ENCODE results near the gene TMEM117.
A peak's percentile ranks its signal among the peaks of the same experiment; 100 is the strongest.
"Not testable (repeated sequence)": the region's sequence is repeated elsewhere in the genome, so short reads cannot be mapped to it uniquely, and the experiment has no call there.

Gene TMEM117

DNA sequence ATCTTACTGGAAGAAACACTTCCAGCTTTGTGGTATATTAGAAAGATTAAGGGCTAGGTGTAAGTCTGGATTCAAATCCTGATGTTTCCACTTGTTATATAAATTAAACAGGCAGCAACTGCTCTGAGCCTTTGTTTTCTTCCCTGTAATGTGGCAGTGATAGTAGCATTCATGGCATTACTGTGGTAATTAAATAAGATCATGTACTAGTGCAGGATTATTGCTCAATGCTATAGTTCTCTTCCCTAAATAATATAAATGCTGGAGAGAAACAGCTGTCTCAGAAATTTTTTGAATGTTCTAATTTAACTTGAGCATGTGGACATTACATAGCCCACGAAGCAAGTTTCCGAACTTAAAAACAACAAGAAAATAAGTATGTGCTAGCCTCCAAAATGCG is 5.4 kb downstream of the TMEM117 start:
- no peak for DNase-seq

DNA sequence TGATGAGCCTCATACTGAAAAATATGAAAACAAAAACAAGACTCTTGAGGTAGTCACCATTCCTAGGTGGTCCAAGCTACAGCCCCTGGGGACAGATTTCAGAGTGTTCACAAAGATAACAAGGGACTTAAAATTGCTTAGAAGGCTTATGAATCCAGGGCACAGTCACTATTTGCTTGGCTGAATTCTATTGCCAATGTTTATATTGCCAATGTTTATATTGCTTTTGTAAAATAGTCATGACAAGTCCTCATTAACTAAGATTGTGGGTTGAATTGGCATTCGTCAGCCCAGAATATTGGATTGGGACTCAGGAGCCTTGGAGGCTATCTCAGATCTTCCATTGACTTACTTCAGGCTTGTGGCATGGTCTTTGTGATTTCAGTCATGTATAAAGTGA is 6.4 kb downstream of the TMEM117 start:
- DNase-seq = no peak

DNA sequence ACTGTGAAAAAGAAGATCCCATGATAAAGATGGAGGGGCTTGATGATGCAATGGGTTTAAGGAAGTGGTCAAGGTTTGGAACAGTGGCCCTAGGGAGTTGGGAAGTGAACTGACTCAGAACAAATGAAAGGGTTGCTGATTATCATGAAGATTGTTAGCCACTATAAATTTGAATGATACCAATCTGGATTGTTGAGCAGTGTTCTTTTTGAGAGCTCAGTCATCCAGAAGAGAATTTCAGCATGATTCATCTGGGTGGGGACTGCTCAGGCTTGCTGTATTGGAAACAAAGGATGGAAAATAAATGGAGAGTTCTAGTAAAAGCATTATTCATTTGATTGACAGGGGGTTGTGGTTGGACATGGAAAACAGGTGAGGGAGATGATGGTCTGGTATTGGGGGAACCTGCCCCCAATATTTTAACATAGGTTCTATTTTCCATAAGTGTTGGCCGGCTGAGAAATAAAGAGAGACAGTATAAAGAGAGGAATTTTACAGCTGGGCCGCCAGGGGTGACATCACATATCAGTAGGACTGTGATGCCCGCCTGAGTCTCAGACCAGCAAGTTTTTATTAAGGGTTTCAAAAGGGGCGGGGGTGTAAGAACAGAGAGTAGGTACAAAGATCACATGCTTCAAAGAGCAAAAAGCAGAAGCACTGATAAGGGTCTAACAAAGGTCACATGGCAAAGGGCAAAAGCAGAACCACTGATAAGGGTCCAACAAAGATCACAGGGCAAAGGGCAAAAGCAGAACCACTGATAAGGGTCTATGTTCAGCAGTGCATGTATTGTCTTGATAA is 11.7 kb downstream of the TMEM117 start:
- DNase-seq = not testable (repeated sequence)

DNA sequence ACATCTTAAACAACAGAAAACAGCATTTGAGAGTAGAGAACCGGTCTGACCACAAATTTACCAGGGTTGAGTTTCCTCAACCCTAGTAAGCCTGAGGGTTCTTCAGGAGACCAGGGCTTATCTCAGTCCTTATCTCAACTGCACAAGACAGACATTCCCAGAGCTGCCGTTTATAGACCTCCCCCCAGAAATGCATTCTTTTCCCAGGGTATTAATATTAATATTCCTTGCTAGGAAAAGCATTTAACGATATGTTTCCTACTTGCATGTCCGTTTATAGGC is 12.3 kb downstream of the TMEM117 start:
- no peak for DNase-seq

DNA sequence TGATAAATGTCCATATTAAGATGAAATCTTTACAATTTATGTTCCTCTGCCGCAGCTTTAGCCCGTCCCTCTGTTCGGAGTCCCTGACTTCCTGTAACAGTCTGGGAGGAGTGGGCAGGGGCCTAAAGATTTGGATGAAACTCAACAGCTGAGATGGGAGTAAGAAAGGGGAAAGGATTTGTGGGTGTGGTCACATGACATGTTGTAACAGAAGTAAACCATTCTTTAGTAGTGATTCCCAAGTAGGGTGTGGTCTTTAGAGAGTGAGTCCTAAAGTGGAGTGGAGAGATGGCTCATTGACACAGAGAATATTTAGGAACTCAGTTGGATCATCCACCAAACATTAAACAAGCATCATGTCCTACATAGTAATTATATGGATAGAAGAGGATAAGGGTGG is 12.9 kb downstream of the TMEM117 start:
- DNase-seq = no peak

DNA sequence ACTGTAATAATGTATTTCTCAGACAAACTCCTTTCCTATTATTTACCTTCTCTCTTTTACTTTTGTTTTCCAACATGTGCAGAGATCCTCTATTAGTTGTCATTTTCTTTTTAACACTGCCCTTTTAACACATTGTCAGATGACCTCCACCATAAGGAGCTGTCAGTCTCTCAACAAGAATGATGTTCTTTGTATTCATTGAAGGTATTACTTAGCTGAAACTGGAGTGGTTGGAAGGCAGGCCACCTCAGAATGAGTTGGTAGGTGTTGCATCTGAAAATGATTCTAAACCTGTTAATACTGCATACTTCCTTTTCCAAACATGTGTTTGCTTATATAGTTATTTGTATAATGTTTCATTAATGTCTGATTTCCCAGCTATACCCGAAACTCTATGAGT is 16.9 kb downstream of the TMEM117 start:
- no peak for DNase-seq

DNA sequence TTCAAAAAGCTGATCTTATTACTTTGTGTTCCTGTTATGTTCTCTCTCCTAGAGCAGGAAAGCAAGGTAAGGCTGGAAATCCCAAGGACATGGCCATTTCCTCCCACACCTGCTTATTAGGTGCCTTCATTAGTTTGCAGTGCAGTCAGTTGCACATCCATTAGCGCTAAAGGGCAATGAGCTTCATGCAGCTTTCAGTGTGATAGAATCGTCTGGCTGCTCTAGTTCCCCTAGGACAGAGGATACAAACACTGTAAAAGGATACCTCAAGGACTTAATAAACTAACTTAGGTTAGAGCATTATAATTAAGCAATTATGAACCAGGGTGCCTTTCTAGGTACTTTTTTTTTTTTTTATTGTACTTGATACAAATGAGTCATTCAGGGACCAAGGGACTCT is 21.1 kb downstream of the TMEM117 start:
- DNase-seq = no peak

DNA sequence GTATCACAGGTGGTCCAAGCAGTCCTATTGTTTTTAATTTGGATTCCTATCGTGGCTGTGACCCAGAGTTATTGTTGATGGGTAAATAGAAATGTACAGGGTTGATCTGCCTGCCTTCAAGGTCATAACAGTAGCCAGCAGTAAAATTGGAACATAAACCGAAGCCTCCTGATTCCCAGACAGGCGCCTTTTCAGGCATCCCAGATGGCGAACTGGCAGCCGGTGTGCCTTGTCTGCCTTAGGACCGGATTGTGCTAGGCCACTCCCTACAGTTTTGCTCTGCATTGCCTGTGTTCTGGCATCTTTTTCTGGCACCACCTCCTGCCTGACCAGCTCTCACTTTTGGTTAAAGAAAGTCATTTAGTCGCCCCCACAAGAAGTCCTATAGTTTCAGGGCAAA is 22.2 kb downstream of the TMEM117 start:
- DNase-seq = no peak

DNA sequence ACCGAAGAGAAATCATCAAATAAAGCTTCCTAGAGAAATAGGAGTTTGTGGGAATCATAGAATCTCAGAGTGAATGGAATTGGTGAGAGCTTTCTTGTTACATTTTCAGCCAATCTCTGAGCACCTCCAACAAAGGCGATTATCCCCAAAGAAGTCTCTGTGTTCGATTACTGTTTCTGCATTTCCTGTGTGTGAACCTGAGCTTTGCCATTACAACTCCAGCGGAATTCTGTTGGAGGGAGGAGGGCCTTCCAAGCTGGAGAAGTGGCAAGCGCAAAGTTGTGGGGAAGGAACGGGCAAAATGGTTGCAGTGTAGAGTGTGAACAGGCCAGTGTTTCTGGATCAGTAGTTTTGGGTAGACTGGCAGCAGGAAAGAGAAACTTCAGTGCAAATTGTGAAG is 23.1 kb downstream of the TMEM117 start:
- no peak for DNase-seq

DNA sequence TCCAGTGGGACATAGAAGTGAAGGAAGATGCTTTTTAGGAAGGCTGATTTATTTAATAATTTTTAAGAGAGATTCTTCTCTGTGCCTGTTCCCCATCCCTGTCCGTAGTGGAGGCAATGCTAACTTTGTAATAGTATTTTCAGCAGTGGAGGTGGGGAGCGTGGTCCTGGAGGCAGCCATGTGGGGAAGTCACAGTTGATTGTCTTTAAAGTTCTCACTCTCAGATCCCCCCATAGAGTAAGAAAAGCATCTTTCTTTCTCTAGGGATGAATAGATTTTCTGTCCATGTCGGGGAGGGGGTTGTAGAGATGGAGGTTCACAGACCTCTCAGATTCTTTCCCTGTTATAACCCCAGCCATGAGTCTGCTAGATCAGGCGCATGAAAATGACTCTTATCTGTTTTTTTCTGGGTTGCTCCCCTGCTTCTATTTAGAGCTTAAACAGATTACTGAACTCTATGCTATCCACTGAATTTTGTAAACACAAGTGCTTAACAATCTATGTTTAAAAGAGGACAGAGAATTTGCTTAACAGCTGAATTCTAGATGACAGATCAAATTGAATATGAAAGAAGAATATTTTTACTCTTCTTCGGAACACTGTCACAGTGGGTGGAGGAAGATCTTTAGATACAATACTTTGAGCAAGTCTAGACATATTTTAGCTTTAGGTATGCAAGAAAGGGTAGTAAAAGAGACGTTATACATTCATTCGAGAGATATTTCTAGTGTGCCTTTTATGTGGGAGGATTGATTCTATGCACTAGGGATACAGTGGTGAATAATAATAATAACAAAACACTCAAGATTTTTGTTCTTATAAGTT is 25.3 kb downstream of the TMEM117 start:
- no peak for DNase-seq

DNA sequence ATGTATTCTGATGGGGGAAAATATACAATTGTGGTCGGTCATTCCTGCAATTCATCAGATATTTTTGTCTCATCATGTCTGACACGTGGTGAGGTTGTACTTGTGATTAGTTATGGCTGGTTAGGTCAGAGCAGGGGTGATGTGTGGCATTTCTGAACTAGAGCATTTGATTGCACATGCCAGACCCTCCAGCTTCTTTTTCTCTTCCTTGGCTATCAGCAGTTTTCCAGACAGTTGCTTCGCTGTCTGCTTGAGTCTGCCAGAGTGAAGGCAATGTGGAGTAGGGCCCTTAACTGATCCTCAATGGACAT is 25.9 kb downstream of the TMEM117 start:
- DNase-seq = no peak

DNA sequence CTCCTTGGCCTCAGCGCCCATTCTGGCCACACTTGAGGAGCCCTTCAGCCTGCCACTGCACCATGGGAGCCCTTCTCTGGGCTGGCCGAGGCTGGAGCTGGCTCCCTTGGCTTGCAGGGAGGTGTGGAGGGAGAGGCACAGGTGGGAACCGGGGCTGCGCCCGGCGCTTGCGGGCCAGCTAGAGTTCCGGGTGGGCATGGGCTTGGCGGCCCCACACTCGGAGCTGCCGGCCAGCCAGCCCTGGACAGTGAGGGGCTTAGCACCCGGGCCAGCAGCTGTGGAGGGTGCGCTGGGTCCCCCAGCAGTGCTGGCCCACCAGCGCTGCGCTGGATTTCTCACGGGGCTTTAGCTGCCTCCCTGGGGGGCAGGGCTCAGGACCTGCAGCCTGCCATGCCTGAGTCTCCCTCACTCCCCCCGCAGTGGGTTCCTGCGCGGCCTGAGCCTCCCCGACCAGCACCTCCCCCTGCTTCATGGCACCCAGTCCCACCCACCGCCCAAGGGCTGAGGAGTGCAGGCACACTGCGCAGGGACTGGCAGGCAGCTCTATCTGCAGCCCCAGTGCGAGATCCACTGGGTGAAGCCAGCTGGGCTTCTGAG is 28.0 kb downstream of the TMEM117 start:
- DNase-seq = no peak

DNA sequence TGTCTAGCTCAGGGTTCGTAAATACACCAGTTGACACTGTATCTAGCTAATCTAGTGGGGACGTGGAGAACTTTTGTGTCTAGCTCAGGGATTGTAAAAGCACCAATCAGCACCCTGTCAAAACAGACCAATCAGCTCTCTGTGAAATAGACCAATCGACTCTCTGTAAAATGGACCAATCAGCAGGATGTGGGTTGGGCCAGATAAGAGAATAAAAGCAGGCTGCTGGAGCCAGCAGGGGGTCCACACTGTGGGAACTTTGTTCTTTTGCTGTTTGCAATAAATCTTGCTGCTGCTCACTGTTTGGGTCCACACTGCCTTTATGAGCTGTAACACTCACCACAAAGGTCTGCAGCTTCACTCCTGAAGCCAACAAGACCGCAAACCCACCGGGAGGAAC is 28.7 kb downstream of the TMEM117 start:
- not testable (repeated sequence) for DNase-seq

DNA sequence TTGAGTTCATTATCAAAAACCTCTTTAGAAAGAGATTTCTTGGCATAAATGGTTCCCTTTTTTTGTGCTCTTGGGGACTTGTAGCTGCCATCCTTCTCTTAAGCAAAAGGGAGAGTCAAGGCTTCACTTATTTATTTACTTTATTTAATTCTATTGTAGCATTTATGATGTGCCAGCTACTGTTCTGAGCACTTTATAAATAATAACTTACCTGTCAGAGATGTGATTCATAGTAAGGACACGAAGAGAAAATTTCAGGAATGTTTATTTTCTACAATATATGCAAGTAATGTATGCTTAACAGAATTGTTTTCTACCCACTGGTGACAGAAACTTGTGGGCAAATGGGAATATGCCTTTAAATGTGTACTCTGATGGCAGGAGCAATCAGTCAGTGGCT is 33.3 kb downstream of the TMEM117 start:
- no peak for DNase-seq

DNA sequence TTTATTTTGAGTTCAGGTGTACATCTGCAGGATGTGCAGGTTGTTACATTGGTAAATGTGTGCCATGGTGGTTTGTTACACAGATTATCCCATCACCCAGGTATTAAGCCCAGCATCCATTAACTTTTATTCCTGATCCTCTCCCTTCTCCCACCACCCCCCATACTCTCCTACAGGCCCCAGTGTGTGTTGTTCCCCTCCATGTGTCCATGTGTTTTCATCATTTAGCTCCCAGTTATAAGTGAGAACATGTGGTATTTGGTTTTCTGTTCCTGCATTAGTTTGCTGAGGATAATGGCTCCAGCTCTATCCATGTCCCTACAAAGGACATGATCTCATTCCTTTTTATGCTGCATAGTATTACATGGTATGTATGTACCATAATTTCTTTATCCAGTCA is 33.9 kb downstream of the TMEM117 start:
- DNase-seq = not testable (repeated sequence)

DNA sequence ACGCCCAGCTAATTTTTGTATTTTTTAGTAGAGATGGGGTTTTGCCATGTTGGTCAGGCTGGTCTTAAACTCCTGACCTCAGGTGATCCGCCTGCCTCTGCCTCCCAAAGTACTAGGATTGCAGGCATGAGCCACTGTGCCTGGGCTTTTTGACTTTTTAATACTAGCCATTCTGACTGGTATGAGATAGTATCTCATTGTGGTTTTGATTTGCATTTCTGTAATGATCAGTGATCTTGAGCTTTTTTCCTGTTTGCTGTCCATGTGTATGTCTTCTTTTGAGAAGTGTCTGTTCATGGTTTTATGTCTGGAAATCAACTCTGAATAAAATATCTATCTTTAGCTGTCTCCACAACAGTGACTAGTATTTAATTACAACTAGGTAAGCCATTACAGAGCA is 35.4 kb downstream of the TMEM117 start:
- DNase-seq = not testable (repeated sequence)

DNA sequence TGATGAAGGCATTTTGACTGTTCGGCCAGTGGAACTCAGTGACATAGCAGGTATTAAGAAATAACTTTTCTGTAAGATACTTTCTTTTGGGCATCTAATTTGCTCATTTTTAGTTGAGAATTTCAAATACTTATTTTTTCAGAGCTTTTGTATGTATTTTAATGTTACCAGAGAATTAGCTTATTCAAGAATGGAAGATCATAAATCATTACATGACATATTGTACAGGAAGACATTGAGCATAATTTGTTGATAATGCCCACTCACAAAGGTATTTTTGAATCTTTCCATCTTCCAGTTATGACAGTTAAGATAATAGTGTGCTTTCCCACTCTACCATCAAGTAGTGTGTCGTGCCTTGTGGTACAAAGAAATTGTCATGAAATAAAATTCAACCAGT is 36.5 kb downstream of the TMEM117 start:
- DNase-seq = no peak

DNA sequence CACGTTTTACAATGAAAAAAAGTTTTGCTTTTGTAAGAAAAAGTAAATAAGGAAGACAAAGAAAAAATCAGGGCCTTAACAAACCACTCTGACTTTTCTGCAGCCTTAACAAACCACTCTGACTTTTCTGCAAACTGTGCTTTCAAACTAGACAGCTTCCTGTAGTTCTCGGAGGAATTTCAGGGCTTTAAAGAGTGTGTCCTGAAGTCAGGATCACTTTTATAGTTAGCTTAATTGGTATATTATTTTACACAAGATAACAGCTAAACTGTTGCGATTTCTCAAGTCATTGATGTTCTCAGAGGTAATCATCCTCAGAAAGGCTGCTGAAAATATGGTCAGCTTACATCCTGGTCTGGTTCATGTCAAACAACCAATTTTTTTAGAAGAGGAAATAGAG is 42.2 kb downstream of the TMEM117 start:
- no peak for DNase-seq

DNA sequence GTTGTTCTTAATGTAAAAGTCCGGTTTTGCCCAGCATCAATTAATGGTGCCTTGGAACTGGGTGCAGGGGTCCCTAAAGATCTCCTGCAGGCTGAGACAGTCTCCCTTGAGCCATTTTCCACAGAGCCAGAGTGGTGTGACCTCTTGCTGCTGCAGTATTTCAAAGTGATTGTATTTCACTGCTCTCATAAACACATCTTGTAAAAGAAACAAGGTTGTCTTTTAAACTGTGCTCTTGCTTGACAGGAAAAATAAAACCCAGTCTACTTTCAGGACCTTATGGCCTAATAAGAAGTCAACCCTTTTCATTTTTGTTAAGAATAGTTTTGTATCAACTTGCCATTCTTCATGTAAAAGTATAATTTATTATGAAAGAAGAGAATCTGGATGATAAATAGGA is 44.7 kb downstream of the TMEM117 start:
- DNase-seq = no peak

DNA sequence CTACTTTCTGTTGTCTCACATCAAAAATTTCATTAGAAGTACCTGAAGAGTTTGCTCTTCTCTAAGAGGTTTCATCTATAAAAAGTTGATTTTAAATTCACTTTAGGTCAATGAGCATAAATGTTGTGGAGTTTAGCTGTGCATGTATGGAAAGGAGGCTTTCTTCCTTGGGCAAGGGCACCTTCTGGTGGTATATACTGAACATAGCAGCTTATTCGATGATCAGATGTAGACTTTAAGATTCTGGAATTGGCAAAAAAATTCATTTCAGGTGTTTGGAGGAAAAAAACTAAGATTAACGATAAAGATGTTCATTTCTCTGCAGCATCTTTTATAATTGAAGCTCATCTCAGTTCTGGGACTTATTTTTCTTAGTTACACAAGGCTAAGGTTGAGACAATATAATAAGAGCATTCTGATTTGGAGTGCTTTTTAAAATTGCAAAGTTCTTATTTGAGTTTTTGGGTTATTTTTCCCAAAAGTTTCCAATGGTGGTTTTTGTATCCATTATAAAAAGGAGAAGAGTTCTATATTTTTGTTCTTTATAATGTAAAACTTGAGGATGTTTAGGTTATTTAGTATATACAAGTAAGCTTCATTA is 46.8 kb downstream of the TMEM117 start:
- peak; percentile 20 for DNase-seq

DNA sequence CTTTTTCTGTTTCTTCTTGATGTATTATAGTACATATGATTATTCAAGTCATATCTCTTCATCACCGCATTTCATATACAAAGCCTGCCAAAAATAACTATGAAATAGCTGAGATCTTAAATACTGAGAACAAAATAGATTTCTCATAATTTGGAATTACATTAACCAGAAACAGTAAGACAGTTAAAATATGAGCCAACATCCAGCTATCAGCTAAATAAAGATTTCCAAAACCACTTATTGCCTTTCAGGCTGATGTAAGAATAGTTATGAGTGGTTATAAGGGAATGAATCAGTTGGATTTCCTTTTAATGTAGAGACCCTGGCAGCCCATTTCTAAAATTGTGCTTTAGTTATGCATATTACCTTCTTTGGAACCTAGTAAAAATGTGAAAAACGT is 47.4 kb downstream of the TMEM117 start:
- DNase-seq = no peak

DNA sequence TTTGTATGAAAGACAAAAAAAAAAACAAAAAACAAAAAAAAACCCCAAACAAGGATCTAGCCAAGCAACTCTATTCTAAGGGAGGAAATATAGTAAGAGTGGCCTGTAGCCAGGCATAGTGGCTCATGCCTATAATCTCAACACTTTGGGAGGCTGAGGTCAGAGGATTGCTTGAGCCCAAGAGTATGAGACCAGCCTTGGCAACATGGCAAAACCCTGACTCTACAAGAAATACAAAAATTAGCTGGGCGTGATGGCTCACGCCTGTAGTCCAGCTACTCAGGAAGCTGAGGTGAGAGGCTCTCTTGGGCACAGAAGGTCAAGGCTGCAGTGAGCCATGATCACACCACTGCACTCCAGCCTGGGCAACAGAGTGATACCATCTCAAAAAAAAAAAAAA is 47.9 kb downstream of the TMEM117 start:
- DNase-seq = no peak

DNA sequence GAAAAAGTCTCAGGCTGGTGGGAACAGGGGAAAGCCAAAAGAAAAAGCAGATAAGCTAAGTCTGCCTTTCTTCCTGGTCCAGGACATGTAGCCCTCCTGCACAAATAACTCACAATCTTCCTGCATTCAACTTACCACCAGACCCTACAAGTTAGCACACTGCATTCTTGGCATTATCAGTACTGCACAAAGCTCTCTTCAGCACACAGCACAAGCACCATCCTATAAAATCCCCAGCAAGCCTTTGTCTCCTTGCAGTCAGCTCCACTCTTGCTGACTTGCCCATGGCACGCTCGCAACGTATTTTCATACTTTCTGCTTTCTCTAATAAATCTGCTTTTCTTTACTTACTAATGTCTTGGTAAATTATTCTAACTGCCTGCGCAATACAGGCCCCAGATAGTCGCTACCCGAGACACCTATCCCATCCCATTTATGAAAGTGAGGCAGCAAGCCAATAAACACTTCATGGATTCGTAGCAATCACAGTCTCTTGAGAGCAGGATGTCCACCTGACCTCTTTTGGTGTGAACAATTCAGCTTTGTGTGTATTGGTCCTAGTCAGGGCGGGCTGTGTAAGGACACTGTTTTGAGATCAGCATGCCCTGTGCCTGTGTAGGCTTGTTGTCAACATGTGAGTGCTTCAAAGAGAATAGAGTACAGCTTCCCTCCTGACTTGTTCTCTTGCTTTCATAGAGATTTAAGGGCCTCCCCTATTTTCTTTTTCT is 49.0 kb downstream of the TMEM117 start:
- DNase-seq = no peak

Data from activated CD4-positive, alpha-beta T cell treated with anti-CD3 and anti-CD28 coated beads for 48 hours (primary cell).